Stimulated activated CD4-positive, alpha-beta T cell treated with anti-CD3 and anti-CD28 coated beads, TNF-alpha, amount 100 ng/mL, for 1 hour (primary cell): Measurements from ENCODE around the gene FBXL17.
"Not testable (repeated sequence)": the region's sequence is repeated elsewhere in the genome, so short reads cannot be mapped to it uniquely, and the experiment has no call there.

Experiments used
- DNase-seq, 3 donors: peaks; one replicate each; pipeline ENCODE4 v3.0.0-alpha.2; 2020; ENCODE audit warnings: low read depth in 3 of 3, low spot score in 1 of 3

The FBXL17 gene

DNA sequence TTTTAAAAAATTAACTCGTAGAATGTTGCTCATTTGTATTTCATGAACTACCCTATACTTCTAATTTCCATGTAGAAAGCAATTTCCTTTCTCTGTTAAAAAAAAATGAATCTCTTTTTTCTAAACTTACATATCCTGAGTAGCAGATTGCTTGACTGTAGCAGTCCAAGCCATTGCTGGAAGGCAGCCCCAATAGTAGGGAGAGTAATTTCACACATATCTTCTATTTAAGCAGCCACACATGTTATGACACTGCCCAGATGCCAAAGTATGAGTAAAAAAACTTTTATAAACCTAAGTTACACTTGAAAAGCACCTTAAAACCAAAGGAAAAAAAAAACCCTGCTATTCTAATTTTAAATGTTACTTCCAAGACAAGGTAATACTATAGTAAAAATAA, 69.6 kb downstream of the FBXL17 start:
- DNase-seq = no peak

DNA sequence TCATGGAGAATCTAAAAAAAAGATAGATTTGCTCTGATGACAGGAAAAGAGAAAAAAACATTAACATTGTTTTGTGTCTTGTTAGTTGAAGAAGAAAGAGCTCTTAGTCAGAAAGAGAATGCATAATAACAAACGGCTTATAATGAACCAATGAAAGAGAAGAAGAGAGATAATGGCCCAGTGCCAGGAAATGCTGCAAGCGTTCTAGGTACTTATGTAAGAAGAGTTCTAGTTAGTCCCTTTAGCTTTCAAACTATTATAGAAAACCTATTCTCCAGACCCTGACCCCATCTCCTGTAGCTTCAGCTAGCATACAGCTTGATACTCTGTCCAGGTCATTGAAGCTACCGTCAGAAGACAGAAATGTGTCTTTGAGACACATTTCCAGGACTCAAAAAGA, 70.2 kb downstream of the FBXL17 start:
- DNase-seq = no peak

DNA sequence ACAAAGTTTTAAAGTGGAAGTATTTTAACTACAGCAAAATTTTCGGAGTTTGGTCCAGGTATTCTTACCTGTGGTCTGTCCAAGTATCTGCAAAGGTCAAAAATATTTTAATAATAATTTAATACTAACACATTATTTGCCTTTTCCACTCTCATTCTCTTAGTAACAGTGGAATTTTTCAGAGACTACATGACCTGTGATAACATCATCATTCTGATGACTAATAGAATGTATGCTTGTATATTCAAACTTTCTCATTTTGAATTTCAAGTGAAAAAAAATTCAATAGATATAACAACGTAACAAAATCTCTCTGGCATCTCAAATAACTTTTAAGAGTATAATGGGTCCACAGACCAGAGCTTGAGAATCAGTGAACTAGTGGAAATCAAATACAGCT, 78.3 kb downstream of the FBXL17 start:
- no peak for DNase-seq

DNA sequence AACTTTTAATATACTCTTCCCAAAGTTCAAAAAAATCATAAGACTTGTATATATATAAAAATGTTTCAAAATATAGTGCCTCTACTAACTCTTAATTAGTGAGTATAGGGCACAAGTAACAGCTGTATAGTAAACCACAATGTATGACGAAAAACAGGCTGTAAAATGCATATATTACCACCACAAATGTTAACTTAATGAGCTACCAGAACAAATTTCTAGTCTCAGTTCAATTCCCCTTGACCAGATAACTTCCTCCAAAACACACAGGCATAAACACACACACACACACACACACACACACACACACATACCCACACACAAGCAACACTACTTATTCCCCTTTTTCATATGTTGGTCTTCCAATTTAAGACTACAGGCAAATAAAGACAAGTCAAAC, 78.8 kb downstream of the FBXL17 start:
- no peak for DNase-seq

DNA sequence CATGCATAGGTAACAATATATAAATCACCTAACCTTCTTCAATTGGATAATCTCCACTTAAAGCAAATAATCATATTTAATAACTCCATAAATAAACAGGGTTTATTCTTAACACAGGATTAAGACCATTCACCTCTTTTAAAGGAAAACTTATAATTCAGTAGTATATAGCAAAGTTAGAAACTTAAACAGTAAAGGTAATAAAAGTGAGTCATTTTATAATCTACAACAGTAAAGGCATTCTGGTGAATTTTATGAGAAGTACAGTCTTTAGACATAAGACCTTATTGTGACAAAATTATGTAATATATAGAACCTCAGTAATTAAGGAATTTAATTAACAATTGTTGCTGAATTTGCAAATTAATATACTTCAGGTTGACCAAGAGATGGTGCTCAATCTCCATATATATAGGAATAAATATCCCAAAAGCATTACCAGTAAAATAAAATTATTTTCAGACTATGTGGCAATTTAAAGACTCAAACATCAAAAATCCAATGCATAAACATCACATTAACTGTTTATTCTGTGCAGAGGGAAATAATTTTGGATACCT, 84.8 kb downstream of the FBXL17 start:
- DNase-seq = no peak

DNA sequence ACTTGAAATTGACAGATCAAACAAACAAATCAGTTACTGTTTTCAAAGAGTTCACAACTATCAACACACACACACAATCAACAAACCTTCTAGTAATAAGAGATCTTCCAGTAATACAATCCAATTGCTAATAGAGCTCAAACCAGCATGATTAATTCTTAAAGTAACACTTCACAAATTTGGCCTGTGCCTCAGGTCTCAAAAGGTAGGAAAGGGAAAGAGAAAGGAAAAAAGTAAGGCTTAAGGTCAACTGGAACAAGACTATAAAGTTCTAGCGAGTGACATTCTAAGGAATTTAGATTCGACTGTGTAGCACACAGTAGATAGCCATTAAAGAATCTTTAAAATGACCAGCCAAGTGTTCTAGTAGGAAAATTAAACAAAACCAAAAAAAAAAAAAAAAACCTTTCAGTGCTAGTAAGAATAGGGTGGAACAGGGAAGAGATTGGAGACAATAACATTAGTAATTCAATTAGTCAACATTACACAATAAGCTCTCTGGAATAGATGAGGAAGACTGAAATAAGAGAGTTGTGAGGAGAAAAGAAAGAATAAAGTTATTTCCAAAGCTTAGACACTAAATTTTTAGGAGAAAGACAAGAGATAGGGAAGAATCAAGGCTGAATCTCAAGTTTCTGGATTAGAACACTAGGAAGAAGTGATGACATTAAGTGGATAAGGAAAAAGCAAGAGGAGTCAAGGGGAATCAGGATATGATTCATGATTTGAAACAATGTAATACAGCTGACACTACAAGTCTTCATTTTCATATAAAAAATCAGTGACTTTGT, 86.1 kb downstream of the FBXL17 start:
- DNase-seq = no peak

DNA sequence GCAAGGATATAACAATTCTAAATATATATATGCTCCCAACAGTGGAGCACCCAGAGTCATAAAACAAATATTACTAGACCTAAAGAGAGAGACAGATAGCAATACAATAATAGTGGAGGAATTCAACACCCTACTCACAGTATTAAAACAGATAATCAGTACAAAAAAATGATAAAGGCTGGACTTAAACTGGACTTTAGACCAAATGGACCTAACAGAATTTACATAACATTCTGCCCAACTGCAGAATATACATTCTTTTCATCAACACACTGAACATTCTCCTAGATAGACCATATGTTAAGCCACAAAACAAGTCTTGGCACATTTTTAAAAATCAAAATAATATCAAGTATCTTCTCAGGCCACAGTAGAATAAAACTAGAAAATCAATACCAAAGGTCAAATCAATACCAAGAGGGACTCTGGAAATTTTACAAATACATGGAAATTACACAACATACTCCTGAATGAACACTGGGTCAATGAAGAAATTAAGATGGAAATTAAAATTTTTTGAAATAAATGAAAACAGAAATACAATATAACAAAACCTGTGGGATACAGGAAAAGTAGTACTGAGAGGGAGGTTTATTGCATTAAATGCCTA, 100.8 kb downstream of the FBXL17 start:
- no peak for DNase-seq

DNA sequence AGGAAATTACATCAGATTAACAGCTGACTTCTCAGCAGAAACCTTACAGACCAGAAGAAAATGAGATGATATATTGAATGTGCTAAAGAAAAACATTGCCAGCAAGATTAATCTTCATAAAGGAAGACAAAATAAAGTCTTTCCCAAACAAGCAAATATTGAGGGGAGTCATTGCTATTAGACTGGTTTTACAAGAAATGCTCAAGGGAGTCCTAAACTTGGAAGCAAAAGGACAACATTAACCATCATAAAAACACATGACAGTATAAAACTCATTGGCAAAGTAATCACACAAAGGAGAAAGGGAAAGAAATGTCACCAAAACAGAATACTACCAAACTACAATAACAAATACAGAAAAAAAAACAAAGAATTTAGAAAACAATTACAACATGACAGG, 101.7 kb downstream of the FBXL17 start:
- DNase-seq = no peak

DNA sequence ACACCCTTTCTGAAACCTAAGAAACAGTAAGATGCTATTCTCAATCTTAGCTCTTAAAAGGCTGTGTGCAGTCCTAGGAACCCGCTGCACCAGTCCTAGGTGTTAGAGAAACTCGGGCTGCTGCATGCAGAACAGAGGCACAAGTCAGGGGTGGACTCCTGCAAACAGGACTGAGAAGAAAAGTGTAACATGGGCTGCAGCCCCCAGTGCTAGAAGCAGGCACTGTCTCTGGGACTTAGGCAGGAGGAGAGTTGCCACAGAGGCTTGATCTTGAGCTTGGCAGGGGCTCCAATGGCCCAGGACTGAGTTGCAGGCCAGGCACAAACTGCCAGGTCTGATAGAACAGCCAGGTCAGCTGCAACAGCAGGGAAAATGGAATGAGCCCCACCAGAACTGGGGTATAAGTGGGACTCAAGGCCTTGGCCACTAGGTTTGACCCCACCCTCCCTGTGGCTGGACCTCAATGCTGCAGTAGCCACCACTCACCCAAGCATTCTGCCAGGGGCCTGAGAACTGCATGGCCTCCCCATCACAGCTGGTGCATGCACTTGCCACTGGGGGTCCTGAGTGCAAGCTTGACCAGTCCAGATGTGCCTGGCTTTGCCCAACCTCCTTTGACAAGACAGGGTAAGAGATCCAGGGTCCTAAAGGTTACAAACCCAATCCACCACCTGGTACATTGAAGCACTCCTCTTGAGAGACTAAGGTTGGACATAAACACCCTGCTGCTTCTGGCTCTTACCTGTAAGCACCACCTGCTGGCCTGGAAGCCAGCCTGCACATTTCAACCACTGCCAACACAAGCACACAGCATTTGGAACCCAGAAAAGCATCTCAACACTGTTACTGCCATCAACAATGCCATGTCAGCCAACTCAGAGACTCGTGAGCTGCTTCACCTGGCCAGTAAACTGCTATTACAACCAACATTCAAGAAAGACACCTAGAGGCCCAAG, 103.3 kb downstream of the FBXL17 start:
- DNase-seq = no peak

DNA sequence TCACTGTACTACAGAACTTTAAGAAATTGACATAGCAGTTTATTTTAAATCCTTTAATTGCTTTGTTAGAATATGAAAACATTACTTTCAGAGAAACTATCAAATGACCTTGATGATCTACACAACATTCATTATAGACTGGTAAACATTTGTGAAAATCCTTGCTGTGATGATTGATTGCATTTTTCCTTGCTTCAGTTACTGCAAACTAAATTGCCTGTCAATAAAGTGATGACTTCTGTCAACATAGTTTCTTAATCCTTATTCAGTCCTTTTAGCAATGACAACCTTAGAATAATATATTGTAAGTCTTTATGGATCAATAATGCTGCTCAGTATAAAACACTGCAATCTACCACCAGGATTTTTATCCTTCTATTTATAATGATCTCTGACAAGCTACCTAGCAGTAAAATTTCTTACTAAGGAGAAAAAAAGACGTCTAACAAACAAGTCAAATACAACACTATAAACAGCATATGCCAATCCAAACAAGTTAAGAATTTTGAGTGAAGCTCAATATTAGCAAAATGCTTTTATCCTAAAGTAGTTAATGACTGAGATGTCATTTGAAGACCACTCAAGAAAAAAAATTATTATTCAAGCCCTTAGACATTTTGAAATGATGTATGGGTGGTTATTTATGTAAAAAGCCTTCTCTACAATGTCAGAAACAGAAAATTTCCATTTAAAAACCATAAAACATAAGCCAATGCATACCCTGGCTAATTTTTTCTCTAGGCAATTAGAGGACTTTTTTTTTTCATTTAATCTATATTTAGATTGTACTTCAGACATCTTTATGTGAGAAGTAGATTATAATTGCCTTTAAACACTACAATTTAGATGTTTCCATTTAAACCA, 105.5 kb downstream of the FBXL17 start:
- DNase-seq = no peak

DNA sequence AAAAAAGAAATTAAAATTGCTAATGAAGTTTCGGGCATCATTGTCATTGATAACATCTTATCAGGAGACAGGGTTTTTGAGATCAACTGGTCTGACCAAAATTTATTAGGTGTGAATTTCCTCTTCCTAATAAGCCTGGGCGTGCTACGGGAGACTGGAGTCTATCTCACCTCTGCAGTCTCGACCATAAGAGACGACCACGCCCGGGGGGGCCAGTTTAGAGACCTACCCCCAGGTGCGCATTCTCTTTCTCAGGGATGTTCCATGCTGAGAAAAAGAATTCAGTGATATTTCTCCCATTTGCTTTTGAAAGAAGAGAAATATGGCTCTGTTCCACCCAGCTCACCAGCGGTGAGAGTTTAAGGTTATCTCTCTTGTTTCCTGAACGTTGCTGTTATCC, 107.8 kb downstream of the FBXL17 start:
- DNase-seq = not testable (repeated sequence)

DNA sequence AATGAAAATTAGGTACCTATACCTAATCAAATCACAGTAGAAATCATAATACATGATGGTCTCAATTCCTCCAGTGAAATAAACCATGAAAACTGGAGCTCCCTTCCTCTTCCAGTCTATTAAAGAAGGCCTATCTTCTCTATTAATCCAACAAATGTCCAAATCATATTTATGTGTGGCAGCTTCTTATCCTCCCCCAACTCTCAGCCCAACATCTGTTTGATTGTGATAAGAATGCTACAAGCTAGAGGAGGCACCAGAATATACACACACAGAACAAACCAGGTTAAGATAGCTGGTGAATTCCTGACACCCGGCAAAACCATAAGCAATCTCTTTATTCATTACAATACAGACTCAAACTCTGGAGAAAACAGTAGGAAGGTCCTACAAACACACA, 110.8 kb downstream of the FBXL17 start:
- no peak for DNase-seq

DNA sequence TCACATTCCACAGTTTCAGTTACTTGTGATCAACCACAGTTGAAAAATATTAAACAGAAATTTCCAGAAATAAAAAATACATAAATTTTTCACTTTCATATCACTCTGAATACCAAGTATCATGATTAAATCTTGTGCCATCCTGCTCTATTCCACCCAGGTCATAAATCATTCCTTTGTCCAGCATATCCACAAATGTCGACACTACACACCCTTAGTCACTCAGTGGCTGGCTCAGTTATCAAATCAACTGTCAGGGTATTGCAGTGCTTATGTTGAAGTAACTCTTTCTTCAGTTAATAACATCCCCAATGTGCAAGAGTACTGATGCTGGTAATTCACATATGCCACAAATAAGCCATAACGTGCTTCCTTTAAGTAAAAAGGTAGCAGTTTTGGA, 115.7 kb downstream of the FBXL17 start:
- DNase-seq = no peak

DNA sequence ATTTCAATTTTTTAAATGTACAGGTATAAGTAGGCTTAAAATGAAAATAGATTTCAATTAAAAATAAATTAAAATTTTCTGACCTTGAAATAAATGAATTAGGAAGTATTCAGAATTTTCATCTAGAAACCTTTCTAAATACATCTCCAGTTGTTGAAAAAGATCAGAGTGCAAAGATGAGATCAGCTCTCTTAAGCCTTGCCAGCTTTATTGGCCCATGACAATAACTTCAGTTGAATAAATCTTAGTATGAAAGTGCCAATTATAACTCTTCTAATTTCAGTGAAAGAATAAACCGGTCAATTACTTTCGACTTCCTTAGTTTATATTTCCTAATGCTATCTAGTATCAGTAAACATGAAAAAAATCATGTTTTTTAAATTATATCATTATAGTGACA, 117.4 kb downstream of the FBXL17 start:
- no peak for DNase-seq

DNA sequence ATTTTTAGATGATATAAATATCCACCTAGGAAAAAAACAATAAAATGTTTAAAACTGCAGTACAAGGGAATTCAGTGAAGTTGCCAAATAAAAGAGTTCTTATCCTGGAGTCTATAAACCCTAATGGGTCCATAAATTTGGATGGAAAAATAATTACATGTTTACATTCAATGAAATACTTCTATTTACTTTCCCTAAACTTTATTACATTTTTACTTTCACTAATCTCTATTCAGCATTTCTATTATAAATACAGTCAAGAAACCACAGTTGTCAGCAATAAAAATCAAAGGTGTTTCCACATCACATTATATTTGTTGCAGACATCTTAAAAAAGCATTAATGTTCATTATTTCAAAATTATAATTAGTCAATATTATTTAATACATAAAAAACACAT, 118.6 kb downstream of the FBXL17 start:
- DNase-seq = no peak

DNA sequence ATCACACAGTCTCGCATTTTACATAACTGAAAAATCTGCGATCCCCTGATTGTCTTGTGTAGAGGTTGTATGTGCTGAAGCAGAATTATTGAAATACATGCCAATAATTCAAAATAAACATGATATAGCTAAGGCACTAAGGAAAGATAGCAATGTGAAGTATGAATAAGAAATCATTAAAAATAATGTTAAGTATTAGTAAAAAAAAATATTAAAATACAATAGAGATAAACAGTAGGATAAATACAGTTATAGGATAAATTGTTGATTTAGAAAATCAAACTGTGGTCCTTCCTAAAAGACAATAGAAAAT, 121.1 kb downstream of the FBXL17 start:
- no peak for DNase-seq

DNA sequence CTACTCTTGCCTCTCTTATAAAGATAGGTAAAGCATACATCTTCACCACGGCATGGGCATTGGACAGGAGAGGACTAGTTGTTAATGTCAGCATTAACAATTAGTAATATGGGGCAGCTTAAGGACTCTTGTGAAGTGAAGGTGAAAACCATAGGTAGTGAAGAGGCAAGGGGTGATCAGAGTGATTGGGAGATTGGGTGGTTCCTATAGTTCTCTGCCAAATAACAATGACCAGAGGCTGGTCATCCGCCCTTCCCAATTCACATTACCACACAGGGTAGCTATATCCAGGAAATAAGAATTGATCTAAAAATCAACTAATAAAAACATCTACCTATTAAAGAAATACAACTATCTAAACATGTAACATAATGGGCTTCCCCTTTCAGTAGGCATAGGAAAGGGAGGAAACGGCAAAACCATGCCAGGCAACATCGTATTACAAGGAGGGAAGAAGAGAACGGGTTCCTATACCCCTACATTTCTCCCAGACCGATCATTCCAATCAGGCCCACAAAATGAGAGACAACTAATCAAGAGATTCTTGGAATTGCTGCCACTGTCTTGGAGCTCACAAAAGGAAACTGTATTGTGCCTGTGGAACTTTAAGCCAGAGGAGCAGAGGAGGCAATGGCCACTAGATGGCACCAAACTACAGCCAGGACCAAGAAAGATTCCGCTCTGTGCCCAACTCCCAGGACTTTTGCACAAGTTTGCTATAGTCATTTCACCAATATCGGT, 121.6 kb downstream of the FBXL17 start:
- peak; percentile 22 to 36 (median 27) for DNase-seq

DNA sequence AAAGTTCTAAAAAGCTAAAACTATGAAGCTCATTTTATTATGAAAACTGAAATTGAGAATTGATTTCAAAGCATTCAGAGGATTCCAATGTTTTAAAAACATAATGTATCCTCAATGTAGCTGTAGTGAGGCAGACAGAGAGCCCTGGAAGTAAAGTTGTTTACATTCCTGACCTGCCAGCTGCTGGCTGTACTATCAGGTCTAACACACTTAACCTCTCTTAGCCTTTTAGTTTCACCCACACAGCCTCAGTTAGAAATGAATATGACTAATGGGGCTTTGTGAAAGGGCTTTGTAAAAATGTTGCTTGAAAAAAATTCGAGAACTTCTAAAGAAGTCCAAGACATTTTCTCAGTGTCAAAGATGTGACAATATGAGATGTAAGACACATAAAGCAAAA, 122.6 kb downstream of the FBXL17 start:
- DNase-seq = no peak

DNA sequence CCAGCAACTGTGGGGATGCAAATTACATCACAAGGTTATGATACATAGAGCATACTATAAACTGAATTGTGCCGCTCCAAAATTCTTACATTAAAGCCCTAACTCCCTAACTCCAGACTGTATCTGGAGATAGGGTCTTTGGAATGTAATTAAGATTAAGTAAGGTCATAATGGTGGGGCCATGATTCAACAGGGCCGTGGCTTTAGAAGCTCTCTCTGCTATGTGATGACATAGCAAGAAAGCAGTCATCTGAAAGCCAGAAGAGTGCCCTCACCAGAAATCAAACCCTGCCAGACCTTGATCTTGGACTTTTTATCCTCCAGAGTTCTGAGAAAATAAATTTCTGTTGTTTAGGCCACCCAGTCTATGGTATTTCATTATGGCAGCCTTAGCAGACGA, 123.9 kb downstream of the FBXL17 start:
- DNase-seq = no peak

DNA sequence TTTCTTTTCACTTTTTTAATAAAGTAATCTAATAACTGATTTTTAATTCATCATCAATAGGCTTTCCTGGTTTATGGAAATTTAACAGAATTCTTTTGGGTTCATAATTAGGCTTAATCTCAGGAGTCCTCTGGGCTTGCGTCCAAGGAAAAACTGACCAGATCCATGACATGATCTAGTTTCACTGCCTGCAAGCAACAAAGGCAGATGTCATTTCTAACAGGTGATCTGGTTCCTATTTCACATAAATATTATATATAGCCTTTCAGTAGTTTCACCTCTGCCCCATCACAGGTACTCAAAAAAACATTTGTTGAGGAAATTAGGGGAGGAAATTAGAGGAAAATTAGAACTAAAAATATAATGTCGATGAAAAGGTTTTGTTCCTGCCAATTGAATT, 126.4 kb downstream of the FBXL17 start:
- no peak for DNase-seq
